Choroid plexus epithelial cell (primary cell): ENCODE data around the gene ITGA8.

Experiments used
- DNase-seq: peaks from one replicate; pipeline ENCODE4 v3.0.0-alpha.2; 2010; ENCODE audit warnings: low read depth
- H3K4me3 ChIP-seq: 2 replicates; pipeline ENCODE4 v1.5.1; 2011; ENCODE audit warnings: low read depth, mild to moderate bottlenecking, control low read depth, low read length, moderate library complexity
- CTCF ChIP-seq: conservative IDR thresholded peaks from 2 replicates; pipeline ENCODE4 v1.5.1; 2011; ENCODE audit warnings: low read depth, mild to moderate bottlenecking, control low read depth, inconsistent platforms, low read length, moderate library complexity

Gene ITGA8

GRCh38 chr10:15690031-15690430, 29.7 kb downstream of the ITGA8 start:
- no peak overlapping the region for H3K4me3 ChIP-seq
- no peak for TF ChIP-seq CTCF
- DNase-seq = no peak

- no peak for DNase-seq
Measured at GRCh38 chr10:15684768-15685167, 35.0 kb downstream of the ITGA8 start.

GRCh38 chr10:15681076-15681475, 38.6 kb downstream of the ITGA8 start:
- no peak for TF ChIP-seq CTCF
- no peak for DNase-seq
- H3K4me3 ChIP-seq = no peak overlapping the region

More at GRCh38 chr10:15684768-15685167, 35.0 kb downstream of the ITGA8 start:
- H3K4me3 ChIP-seq = no peak overlapping the region
- TF ChIP-seq CTCF = no peak

GRCh38 chr10:15678851-15679250, 40.9 kb downstream of the ITGA8 start:
- no peak overlapping the region for H3K4me3 ChIP-seq
- TF ChIP-seq CTCF = no peak
- DNase-seq = no peak

- DNase-seq = no peak
- TF ChIP-seq CTCF = no peak
- H3K4me3 ChIP-seq = no peak overlapping the region
Measured at GRCh38 chr10:15672469-15672868, 47.3 kb downstream of the ITGA8 start.

- TF ChIP-seq CTCF = no peak
- no peak overlapping the region for H3K4me3 ChIP-seq
- DNase-seq = no peak
Measured at GRCh38 chr10:15670880-15671279, 48.8 kb downstream of the ITGA8 start.

GRCh38 chr10:15661574-15661973, 58.1 kb downstream of the ITGA8 start:
- no peak for TF ChIP-seq CTCF
- DNase-seq = peak; percentile 11
- H3K4me3 ChIP-seq = no peak overlapping the region
